ENCODE measurements around the gene TMC8. TPM values are rescaled to one million over a fixed set of nuclear protein-coding genes. Genes with fewer than 3 reads are reported as not detected.

The TMC8 gene
- total and polyA plus RNA-seq, 2 of the 8 experiments (the other 6 are each of a cell fraction or from before 2014, with no cell fraction given): 1.00 to 2.8 TPM

DNA sequence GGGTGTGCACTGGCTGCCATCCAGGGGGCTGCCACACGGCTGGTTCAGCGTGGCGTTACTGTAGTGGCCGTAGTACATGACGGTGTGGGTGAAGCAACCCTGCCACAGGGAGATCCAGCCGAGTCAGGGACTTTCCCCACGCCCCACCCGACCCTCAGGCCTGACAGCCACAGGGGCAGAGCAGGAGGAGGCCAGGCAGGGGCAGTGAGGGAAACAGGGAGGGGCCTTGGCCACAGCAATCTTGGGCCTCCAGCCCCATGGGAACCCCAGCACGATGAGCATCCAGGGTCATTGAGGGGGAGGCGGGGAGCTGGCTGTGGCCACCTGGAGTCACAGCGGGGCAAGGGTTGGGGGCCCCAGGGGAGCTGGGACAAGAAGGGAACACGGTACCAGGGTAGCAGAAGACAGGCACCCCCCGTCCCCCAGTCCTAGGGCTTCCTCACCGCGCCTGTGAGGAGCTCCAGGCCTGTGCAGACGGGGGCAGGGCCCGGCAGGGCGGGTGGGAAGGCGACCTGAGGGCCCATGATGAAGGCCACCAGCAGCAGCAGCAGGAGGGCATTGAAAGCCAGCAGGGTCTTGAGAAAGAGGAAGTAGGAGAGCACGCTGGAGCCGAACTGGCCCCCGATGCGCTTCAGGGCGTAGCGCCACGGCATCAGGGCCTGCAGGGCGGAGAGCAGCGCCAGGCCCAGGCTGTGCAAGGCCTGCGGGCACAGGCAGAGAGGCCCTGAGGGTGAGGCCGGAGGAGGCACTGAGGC lies 6.3 kb upstream of the TMC8 start (continued):
- TF ChIP-seq, protein P1, sequence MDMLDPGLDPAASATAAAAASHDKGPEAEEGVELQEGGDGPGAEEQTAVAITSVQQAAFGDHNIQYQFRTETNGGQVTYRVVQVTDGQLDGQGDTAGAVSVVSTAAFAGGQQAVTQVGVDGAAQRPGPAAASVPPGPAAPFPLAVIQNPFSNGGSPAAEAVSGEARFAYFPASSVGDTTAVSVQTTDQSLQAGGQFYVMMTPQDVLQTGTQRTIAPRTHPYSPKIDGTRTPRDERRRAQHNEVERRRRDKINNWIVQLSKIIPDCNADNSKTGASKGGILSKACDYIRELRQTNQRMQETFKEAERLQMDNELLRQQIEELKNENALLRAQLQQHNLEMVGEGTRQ (IDR thresholded peaks at IDR 0.05; ENCODE audit: low read length): no peak
- no peak for TF ChIP-seq EGR1 (IDR thresholded peaks at IDR 0.05; ENCODE audit: borderline replicate concordance, low read depth, low read length)
- TF ChIP-seq RBBP5 (IDR thresholded peaks at IDR 0.05; ENCODE audit: borderline replicate concordance, low read depth, low read length): no peak
- TF ChIP-seq SRF (IDR thresholded peaks at IDR 0.05; ENCODE audit: low read depth, low read length): no peak
- TF ChIP-seq, protein P2, sequence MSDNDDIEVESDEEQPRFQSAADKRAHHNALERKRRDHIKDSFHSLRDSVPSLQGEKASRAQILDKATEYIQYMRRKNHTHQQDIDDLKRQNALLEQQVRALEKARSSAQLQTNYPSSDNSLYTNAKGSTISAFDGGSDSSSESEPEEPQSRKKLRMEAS (IDR thresholded peaks at IDR 0.05): no peak
- no peak for TF ChIP-seq JUND (IDR thresholded peaks at IDR 0.05; ENCODE audit: low read length)
- TF ChIP-seq YY1 (IDR thresholded peaks at IDR 0.05; ENCODE audit: low read depth, low read length): no peak

All from H1 (cell line).